Parathyroid adenoma (tissue), 2 donors: Measurements from ENCODE around the gene OR52E5.

Experiments used
- H2AFZ ChIP-seq: fragments of 300-600 bp; sonication (generic); one replicate; pipeline ENCODE4 v1.7.0; 2017; ENCODE audit warnings: antibody characterized with exemption, mild to moderate bottlenecking
- H3K27ac ChIP-seq: fragments of 300-600 bp; sonication (generic); one replicate; pipeline ENCODE4 v1.7.0; 2017
- H3K27me3 ChIP-seq: fragments of 300-600 bp; sonication (generic); one replicate; pipeline ENCODE4 v1.7.0; 2017; ENCODE audit warnings: low read length; ENCODE audit not compliant: control insufficient read depth, insufficient read depth
- H3K36me3 ChIP-seq: fragments of 300-600 bp; sonication (generic); one replicate; pipeline ENCODE4 v1.7.0; 2017; ENCODE audit warnings: low read length; ENCODE audit not compliant: control insufficient read depth, insufficient read depth
- H3K4me1 ChIP-seq: fragments of 300-600 bp; sonication (generic); one replicate; pipeline ENCODE4 v1.7.0; 2017; ENCODE audit warnings: control low read depth
- H3K4me2 ChIP-seq: fragments of 300-600 bp; sonication (generic); one replicate; pipeline ENCODE4 v1.7.0; 2017; ENCODE audit warnings: low read length
- H3K4me3 ChIP-seq: fragments of 300-600 bp; sonication (generic); one replicate; pipeline ENCODE4 v1.7.0; 2017; ENCODE audit warnings: low read depth, low read length
- H3K79me2 ChIP-seq: fragments of 300-600 bp; sonication (generic); one replicate; pipeline ENCODE4 v1.7.0; 2017; ENCODE audit warnings: control low read depth
- H3K9ac ChIP-seq: fragments of 300-600 bp; sonication (generic); one replicate; pipeline ENCODE4 v1.7.0; 2017; ENCODE audit warnings: mild to moderate bottlenecking
- H3K9me3 ChIP-seq: fragments of 300-600 bp; sonication (generic); one replicate; pipeline ENCODE4 v1.7.0; 2017; ENCODE audit warnings: low read length; ENCODE audit not compliant: control insufficient read depth
- TF ChIP-seq, protein P1 (sequence below): fragments of 300-600 bp; sonication (generic); IDR thresholded peaks from one replicate; pipeline ENCODE4 v1.7.0; 2017; ENCODE audit warnings: antibody characterized with exemption, mild to moderate bottlenecking
- donor health status: primary hyperparathyroidism.

Gene OR52E5

DNA sequence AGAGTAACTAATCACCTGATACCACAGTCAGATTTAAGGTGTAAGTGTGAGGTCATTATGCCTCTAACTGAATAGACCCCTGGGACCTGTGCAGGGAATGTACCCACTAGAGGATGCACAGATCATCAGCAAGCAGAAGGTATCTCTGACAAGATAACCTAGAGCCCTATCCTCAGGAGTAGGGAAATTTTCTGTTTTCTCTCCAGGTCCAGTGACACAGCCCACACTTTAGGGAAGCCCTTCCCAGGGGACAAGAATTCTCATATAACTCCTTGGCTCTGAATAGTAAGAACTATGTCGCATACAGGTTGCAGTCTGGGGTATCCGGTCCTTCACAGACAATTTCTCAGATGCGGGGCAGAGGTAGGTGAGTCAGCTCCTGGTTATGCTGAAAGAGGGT lies at the start of gene OR52E5:
TSS of gene OR52E5 (plus strand) at position 301 of the 400 bp plus-strand sequence. CDS start 7,569 bp downstream, outside the sequence.
- Histone ChIP-seq H3K9ac (no peak within 1 kb of the TSS), H3K9me3 (no peaks in the 10 kb centered on the region), H3K4me2 (no peak within 1 kb of the TSS), H3K4me3 (no peak within 1 kb of the TSS), H3K27ac (no peak within 1 kb of the TSS), H3K36me3 (no peaks in the 10 kb centered on the region), H3K27me3 (no peaks in the 10 kb centered on the region), H3K79me2 (no peaks in the 10 kb centered on the region), H2AFZ (no peak within 1 kb of the TSS), H3K4me1 (no peaks in the 10 kb centered on the region)
- TF ChIP-seq, protein P1, sequence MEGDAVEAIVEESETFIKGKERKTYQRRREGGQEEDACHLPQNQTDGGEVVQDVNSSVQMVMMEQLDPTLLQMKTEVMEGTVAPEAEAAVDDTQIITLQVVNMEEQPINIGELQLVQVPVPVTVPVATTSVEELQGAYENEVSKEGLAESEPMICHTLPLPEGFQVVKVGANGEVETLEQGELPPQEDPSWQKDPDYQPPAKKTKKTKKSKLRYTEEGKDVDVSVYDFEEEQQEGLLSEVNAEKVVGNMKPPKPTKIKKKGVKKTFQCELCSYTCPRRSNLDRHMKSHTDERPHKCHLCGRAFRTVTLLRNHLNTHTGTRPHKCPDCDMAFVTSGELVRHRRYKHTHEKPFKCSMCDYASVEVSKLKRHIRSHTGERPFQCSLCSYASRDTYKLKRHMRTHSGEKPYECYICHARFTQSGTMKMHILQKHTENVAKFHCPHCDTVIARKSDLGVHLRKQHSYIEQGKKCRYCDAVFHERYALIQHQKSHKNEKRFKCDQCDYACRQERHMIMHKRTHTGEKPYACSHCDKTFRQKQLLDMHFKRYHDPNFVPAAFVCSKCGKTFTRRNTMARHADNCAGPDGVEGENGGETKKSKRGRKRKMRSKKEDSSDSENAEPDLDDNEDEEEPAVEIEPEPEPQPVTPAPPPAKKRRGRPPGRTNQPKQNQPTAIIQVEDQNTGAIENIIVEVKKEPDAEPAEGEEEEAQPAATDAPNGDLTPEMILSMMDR = no peak

- Histone ChIP-seq H3K9me3 (no peaks in the 10 kb centered on the region), H3K4me1 (no peaks in the 10 kb centered on the region), H3K27ac (no peak overlapping the region), H2AFZ (no peak overlapping the region), H3K36me3 (no peaks in the 10 kb centered on the region), H3K9ac (no peak overlapping the region), H3K4me2 (no peak overlapping the region), H3K27me3 (no peaks in the 10 kb centered on the region), H3K4me3 (no peak overlapping the region), H3K79me2 (no peaks in the 10 kb centered on the region)
- TF ChIP-seq, protein P1 = no peak
Measured at GRCh38 chr11:5846701-5847100, 46.3 kb upstream of the OR52E5 start.

DNA sequence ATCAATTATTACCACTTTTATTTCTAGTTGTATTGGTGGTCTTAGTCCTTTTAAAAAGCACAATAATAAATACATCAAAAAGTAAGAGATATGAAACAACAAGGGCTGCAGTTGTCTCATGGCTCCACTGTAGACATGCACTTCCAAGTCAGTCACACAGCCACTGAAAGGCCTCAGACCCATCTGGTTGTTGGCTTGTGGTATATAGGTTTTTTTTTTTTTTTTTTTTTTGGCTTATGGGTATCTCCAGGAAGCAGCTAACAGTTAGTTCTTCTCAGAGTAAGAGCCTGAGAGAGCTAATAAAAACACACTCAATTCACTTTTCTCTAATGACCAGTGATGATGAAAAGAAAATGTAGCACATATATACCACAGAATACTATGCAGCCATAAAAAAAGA lies 45.3 kb upstream of the OR52E5 start:
- H3K79me2 ChIP-seq = no peaks in the 10 kb centered on the region
- H3K4me1 ChIP-seq = no peaks in the 10 kb centered on the region
- TF ChIP-seq, protein P1 = no peak

DNA sequence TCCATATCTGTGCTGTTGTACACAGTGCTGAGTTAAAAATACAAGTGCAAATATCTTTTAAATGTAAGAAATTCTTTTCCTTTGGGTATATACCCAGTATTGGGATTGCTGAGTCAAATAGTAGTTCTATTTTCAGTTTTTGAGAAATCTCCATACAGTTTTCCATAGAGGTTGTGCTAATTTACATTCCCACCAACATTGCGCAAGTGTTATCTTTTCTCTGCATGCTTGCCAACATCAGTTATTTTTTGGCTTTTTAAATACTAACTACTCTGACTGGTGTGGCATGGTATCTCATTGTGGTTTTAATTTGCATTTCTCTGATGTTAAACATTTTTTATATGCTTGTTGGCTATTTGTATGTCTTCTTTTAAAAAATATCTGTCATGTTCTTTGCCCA lies 42.0 kb upstream of the OR52E5 start:
- Histone ChIP-seq H3K9ac (no peak overlapping the region), H3K9me3 (no peaks in the 10 kb centered on the region), H3K4me3 (no peak overlapping the region), H3K27me3 (no peaks in the 10 kb centered on the region), H3K4me1 (no peaks in the 10 kb centered on the region), H3K27ac (no peak overlapping the region), H2AFZ (no peak overlapping the region), H3K79me2 (no peaks in the 10 kb centered on the region), H3K4me2 (no peak overlapping the region), H3K36me3 (no peaks in the 10 kb centered on the region)
- TF ChIP-seq, protein P1 = no peak

More for the DNA sequence above, 45.3 kb upstream of the OR52E5 start:
- H3K9me3 ChIP-seq = no peaks in the 10 kb centered on the region
- H3K36me3 ChIP-seq = no peaks in the 10 kb centered on the region
- no peak overlapping the region for H3K9ac ChIP-seq
- H3K4me3 ChIP-seq = no peak overlapping the region
- no peak overlapping the region for H3K4me2 ChIP-seq
- no peak overlapping the region for H3K27ac ChIP-seq
- H3K27me3 ChIP-seq = no peaks in the 10 kb centered on the region
- no peak overlapping the region for H2AFZ ChIP-seq

GRCh38 chr11:5857590-5857989 lies 35.4 kb upstream of the OR52E5 start, which contains the start of gene OR52E8:
Gene OR52E8, minus strand, starts transcription at chr11:5857690. Its CDS starts 0 bp downstream, at chr11:5857690.
- H2AFZ ChIP-seq = no peak within 1 kb of the TSS
- no peaks in the 10 kb centered on the region for H3K4me1 ChIP-seq
- H3K4me2 ChIP-seq = no peak within 1 kb of the TSS
- TF ChIP-seq, protein P1 = no peak
- H3K27me3 ChIP-seq = no peaks in the 10 kb centered on the region
- no peaks in the 10 kb centered on the region for H3K79me2 ChIP-seq
- no peak within 1 kb of the TSS for H3K4me3 ChIP-seq
- H3K36me3 ChIP-seq = no peaks in the 10 kb centered on the region
- no peaks in the 10 kb centered on the region for H3K9me3 ChIP-seq
- H3K9ac ChIP-seq = no peak within 1 kb of the TSS
- H3K27ac ChIP-seq = no peak within 1 kb of the TSS
